Pancreas (tissue), 10 donors: ENCODE data around the gene FUOM. TPM values are rescaled to one million over a fixed set of nuclear protein-coding genes. Genes with fewer than 3 reads are reported as not detected.
"Not testable (repeated sequence)": the region's sequence is repeated elsewhere in the genome, so short reads cannot be mapped to it uniquely, and the experiment has no call there.

Source experiments
- ATAC-seq, 4 donors: fragments of 200-7000 bp; cut with Tn5 transposase; one replicate each; pipeline versions ENCODE4 v1.8.0 to v1.9.1; 2020; ENCODE audit warnings: mild to moderate bottlenecking in 4 of 4, moderate library complexity in 4 of 4
- DNase-seq, 6 donors: peaks; one replicate each; pipeline ENCODE4 v3.0.0-alpha.2; 2020
- FAIRE-seq: peaks from 2 replicates; lab custom pipeline; 2012; peaks lifted over from hg19 to GRCh38; lab: Jason Lieb, UNC
- H3K27ac ChIP-seq, 4 donors: fragments of 200-600 bp; sonication (generic); 1 replicate in 3 of 4; 2 replicates in 1 of 4; pipeline versions ENCODE4 v1.5.0 to v1.8.0; 2020
- H3K27me3 ChIP-seq, 4 donors: fragments of 200-600 bp; one replicate each; pipeline ENCODE4 v1.8.0; 2021
- H3K36me3 ChIP-seq, 3 donors: fragments of 200-600 bp; sonication (generic) in 1 of 3; one replicate each; pipeline versions ENCODE4 v1.5.0 to v1.8.0; 2020 to 2021
- H3K4me1 ChIP-seq, 3 donors: fragments of 200-600 bp; one replicate each; pipeline ENCODE4 v1.8.0; 2021
- H3K4me3 ChIP-seq, 4 donors: fragments of 200-600 bp; sonication (generic) in 2 of 4; one replicate each; pipeline versions ENCODE4 v1.5.0 to v1.8.0; 2020 to 2021
- H3K9me3 ChIP-seq, 4 donors: fragments of 200-600 bp; one replicate each; pipeline ENCODE4 v1.8.0; 2021
- WGBS, 2 donors: extraction: QIAGEN DNeasy Blood & Tissue Kit; methylation state at CpG; one replicate each; pipeline ENCODE4 v1.1.7; 2013; 5-methylcytosine and 5-hydroxymethylcytosine counted together
- intact Hi-C, 3 donors: fragments of 100-400 bp; cut with DNase I; formaldehyde crosslinking; loops; one replicate each; pipeline versions ENCODE4 v1.11.1 to v1.14.2; 2022
- polyA plus RNA-seq, 2 donors: library from polyadenylated mRNA; stranded (reverse); fragments of 200-250 nt; gene quantifications; one replicate each; pipeline ENCODE4 v1.2.3, GENCODE V29; 2013
- total RNA-seq, 6 donors: library from RNA; stranded (reverse); fragmentation: NEBNext Ultra II Directional in 4 of 6; extraction: Animal tissue kit (Norgen Biotek cat#: 25700) in 4 of 6; gene quantifications; one replicate each; pipeline versions ENCODE4 v1.2.1 to v1.2.4, GENCODE V29; 2021 to 2023
- TF ChIP-seq, protein P1 (sequence below), 4 donors: fragments of 200-600 bp; sonication (generic) in 3 of 4; IDR thresholded peaks; one replicate each; pipeline versions ENCODE4 v1.5.0 to v1.8.0; 2021; ENCODE audit warnings: antibody characterized with exemption in 4 of 4
- donor health status: healthy with polysubstance abuse.
- donor health status: DM: no; HTN: no; CAD: no; lungs with moderate emphysema.
- donor health status: DM: no; HTN: no; CAD: no.
- donor health status: control.
- donor health status: control.
- donor health status: Bipolar disorder and iron deficiency.
- donor health status: DM: yes; HTN: yes; CAD: no.
- donor health status: DM: no; HTN: no; CAD: no.
- donor health status: DM: no; HTN: no; CAD: no.
- donor health status: DM: yes; HTN: yes; CAD: no.

FUOM gene
- total and polyA plus RNA-seq, 8 donors, result 6.3 to 19.2 (median 10.3) TPM

DNA sequence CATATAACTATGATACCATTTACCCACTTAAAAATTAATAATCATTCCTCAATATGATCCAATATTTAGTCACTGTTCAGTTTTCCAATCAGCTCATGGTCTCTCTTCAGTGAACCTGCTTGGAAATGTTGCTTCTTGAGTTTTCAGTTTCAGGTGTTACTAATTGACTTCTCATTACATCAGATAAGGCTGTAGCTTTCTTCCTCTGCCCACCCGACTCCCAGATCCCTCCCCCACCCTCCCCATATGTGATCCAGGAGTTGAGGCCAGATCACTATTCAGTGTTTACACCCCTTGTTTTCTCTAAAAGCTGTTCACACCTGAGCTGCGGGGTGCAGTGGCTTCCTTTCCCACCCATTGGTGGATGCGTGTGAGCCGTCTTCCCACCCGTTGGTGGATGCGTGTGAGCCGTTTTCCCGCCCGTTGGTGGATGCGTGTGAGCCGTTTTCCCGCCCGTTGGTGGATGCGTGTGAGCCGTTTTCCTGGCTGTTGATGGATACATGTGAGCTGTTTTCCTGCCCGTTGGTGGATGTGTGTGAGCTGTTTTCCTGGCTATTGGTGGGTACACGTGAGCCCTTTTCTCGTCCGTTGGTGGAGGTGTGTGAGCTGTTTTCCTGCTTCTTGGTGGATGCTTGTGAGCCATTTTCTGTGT is 32.9 kb upstream of the FUOM start:
- H3K4me1 ChIP-seq, result peaks cover 0 to 6% (median 6%) of the 10 kb centered on the region in 3 donors
- WGBS, 2 donors, result 85 to 90% methylated on average over 19 of the region's 19 CpGs
- no peaks in the 10 kb centered on the region for H3K36me3 ChIP-seq
- TF ChIP-seq, protein P1, sequence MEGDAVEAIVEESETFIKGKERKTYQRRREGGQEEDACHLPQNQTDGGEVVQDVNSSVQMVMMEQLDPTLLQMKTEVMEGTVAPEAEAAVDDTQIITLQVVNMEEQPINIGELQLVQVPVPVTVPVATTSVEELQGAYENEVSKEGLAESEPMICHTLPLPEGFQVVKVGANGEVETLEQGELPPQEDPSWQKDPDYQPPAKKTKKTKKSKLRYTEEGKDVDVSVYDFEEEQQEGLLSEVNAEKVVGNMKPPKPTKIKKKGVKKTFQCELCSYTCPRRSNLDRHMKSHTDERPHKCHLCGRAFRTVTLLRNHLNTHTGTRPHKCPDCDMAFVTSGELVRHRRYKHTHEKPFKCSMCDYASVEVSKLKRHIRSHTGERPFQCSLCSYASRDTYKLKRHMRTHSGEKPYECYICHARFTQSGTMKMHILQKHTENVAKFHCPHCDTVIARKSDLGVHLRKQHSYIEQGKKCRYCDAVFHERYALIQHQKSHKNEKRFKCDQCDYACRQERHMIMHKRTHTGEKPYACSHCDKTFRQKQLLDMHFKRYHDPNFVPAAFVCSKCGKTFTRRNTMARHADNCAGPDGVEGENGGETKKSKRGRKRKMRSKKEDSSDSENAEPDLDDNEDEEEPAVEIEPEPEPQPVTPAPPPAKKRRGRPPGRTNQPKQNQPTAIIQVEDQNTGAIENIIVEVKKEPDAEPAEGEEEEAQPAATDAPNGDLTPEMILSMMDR (IDR thresholded peaks at IDR 0.05), result no peak
- intact Hi-C loops, result no loop called here
- no peaks in the 10 kb centered on the region for H3K9me3 ChIP-seq
- H3K4me3 ChIP-seq, result no peak overlapping the region
- FAIRE-seq (no peak), ATAC-seq (no peak), DNase-seq (peak in 1 of 6 donors; percentile 6)
- H3K27me3 ChIP-seq, result no peaks in the 10 kb centered on the region
- H3K27ac ChIP-seq, result no peak overlapping the region

DNA sequence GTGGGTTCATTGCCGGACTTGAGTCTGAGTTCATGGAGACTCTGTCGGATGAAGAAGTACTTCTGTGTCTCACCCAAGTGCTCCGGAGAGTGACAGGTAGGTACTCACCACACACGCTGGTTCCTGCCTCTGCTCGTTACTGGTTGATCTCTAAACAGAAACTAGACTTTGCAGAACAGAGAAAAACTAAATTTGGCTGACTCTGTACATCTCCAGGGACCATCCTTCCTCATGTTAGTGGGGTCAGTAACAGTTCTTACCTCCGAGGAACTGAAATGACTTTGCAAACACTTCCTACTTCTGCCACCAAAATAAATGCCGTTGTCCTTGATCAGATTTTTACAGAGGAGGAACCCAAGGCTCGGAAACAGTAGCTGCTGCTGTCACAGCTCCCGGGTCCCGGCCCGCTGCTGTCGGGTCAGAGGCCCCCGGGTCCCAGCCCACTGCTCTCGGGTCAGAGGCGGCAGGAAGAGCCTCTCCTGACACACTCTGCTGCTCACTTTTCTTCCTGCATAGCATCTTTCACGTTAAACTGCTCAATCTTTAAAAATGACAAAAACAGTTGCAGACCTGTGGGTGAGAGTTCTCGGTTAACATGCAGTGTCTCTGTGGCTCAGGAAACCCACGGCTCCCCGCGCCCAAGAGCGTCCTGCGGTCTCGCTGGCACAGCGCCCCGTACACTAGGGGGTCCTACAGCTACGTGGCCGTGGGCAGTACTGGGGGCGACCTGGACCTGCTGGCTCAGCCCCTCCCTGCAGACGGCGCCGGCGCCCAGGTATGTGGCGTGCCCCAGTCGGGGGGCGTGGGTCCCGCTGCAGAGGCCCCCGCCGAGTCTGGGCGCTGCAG is 31.4 kb upstream of the FUOM start:
- DNase-seq (peak in 4 of 6 donors; percentile 7 to 62 (median 22)), ATAC-seq (no peak), FAIRE-seq (no peak)
- Histone ChIP-seq H3K27ac (peak overlapping the region in 1 of 4 donors; percentile 33), H3K9me3 (no peaks in the 10 kb centered on the region), H3K36me3 (no peaks in the 10 kb centered on the region), H3K4me3 (no peak overlapping the region), H3K4me1 (no peaks in the 10 kb centered on the region), H3K27me3 (no peaks in the 10 kb centered on the region)
- WGBS, 2 donors, result 84 to 89% methylated on average over 39 of the region's 39 CpGs
- intact Hi-C loops, result no loop called here
- TF ChIP-seq, protein P1 (IDR thresholded peaks at IDR 0.05), result no peak

DNA sequence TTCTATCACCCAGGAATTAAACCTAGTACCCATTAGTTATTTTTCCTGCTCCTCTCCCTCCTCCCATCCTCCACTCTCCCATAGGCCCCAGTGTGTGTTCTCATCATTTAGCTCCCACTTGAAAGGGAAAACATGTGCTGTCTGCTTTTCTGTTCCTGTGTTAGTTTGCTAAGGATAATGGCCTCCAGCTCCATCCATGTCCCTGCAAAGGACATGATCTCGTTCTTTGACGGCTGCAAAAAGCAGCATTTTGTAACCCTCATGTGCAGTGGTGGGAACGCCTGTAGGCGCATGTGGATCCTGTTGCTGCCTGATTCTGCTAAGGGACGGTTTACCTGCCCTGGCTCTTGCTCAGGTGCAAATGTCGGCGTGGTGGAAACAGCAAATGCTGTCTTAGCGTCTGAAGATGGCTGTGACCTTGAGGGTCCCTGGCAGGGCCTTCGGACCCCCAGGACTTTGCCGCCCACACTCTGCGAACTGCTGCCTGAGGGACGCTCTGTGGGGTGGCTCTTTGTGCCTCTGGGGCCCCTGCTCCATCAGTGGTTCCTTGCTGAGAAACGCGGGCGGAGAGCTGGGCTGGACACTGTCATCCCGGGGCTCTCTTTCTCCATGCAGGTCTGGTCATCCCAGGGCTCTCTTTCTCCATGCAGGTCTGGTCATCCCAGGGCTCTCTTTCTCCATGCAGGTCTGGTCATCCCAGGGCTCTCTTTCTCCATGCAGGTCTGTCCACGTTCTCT is 30.6 kb upstream of the FUOM start:
- Histone ChIP-seq H3K9me3 (no peaks in the 10 kb centered on the region), H3K4me3 (no peak overlapping the region), H3K27ac (no peak overlapping the region), H3K27me3 (no peaks in the 10 kb centered on the region), H3K4me1 (no peaks in the 10 kb centered on the region), H3K36me3 (no peaks in the 10 kb centered on the region)
- FAIRE-seq (no peak), DNase-seq (peak in 2 of 6 donors; percentile 11 to 38), ATAC-seq (no peak)
- intact Hi-C loops, result no loop called here
- TF ChIP-seq, protein P1 (IDR thresholded peaks at IDR 0.05), result no peak
- WGBS, 2 donors, result 85 to 86% methylated on average over 17 of the region's 17 CpGs

- FAIRE-seq, result not testable (repeated sequence)
- peak in 1 of 6 donors; percentile 3 for DNase-seq
- WGBS, 2 donors, result 96 to 98% methylated on average over 4 of the region's 4 CpGs
These were observed 29.1 kb upstream of the FUOM start for GRCh38 chr10:133386951-133387350.

GRCh38 chr10:133385214-133385613 is 27.4 kb upstream of the FUOM start:
- TF ChIP-seq, protein P1 (IDR thresholded peaks at IDR 0.05), result no peak
- no peak overlapping the region for H3K4me3 ChIP-seq
- no peaks in the 10 kb centered on the region for H3K36me3 ChIP-seq
- DNase-seq (no peak), FAIRE-seq (no peak), ATAC-seq (no peak)
- no peak overlapping the region for H3K27ac ChIP-seq
- H3K27me3 ChIP-seq, result no peaks in the 10 kb centered on the region
- intact Hi-C loops, result no loop called here
- no peaks in the 10 kb centered on the region for H3K4me1 ChIP-seq
- no peaks in the 10 kb centered on the region for H3K9me3 ChIP-seq
- WGBS, 2 donors, result 91 to 100% methylated on average over 2 of the region's 2 CpGs

More at GRCh38 chr10:133386951-133387350, 29.1 kb upstream of the FUOM start:
- H3K4me1 ChIP-seq, H3K4me3 ChIP-seq, H3K36me3 ChIP-seq, H3K27me3 ChIP-seq, H3K9me3 ChIP-seq, ATAC-seq, H3K27ac ChIP-seq, intact Hi-C loops: not testable (repeated sequence)
